ENCODE measurements around the gene FOXJ1.

- TF ChIP-seq CTCF (IDR thresholded peaks at IDR 0.05; ENCODE audit: insufficient read depth, low read length) (no peak), REST (IDR thresholded peaks at IDR 0.05; ENCODE audit: insufficient replicate concordance, low read depth) (no peak)
Measured at GRCh38 chr17:76092526-76093413, 48.3 kb downstream of the FOXJ1 start.

Data from HL-60 (cell line).